Spinal cord (tissue), 10 donors: ENCODE measurements around the gene DHRS3. TPM values are rescaled to one million over a fixed set of nuclear protein-coding genes. Genes with fewer than 3 reads are reported as not detected.
"Not testable (repeated sequence)": the region's sequence is repeated elsewhere in the genome, so short reads cannot be mapped to it uniquely, and the experiment has no call there.

Experiments used
- DNase-seq, 6 donors: peaks; one replicate each; pipeline versions ENCODE4 v3.0.0 to v3.0.0-alpha.2; 2013 to 2015; ENCODE audit warnings: low spot score in 6 of 6, low read depth in 4 of 6
- H3K27ac ChIP-seq: one replicate; pipeline ENCODE4 v1.5.1; 2013; ENCODE audit warnings: low read depth, low read length, control low read depth
- H3K27me3 ChIP-seq: one replicate; pipeline ENCODE4 v1.6.1; 2013; ENCODE audit warnings: low read length; ENCODE audit not compliant: control insufficient read depth, insufficient read depth
- H3K36me3 ChIP-seq: one replicate; pipeline ENCODE4 v1.6.1; 2013; ENCODE audit warnings: low read length; ENCODE audit not compliant: control insufficient read depth, insufficient read depth
- H3K4me1 ChIP-seq: one replicate; pipeline ENCODE4 v1.6.1; 2013; ENCODE audit warnings: low read length; ENCODE audit not compliant: control insufficient read depth, insufficient read depth
- H3K4me3 ChIP-seq: one replicate; pipeline ENCODE4 v1.5.1; 2013; ENCODE audit warnings: low read depth, low read length, control low read depth
- H3K9me3 ChIP-seq: one replicate; pipeline ENCODE4 v1.6.1; 2013; ENCODE audit warnings: low read length; ENCODE audit not compliant: control insufficient read depth, insufficient read depth
- WGBS: methylation state at CpG from one replicate; pipeline ENCODE4 v1.1.5; 2013; ENCODE audit warnings: missing lambda C conversion rate; ENCODE audit not compliant: insufficient coverage; 5-methylcytosine and 5-hydroxymethylcytosine counted together
- polyA plus RNA-seq, 2 donors: library from polyadenylated mRNA; unstranded; fragments of 120-200 nt; gene quantifications; one replicate each; pipeline ENCODE4 v1.2.1, GENCODE V29; 2013; ENCODE audit not compliant: insufficient read length in 2 of 2
- total RNA-seq, 2 donors: library from RNA; depleted of rRNA in 1 of 2; stranded (reverse); fragments of 120-200 nt in 1 of 2; fragments of >200 nt in 1 of 2; gene quantifications; one replicate each; pipeline versions ENCODE4 v1.2.3 to v1.2.4, GENCODE V29; 2013 to 2014
- donor health status: healthy.

The DHRS3 gene
- total and polyA plus RNA-seq, 4 donors, result 22.1 to 160 (median 73.3) TPM

GRCh38 chr1:12657060-12657884 is 39.3 kb upstream of the DHRS3 start:
- no peak for DNase-seq
- H3K27ac ChIP-seq, result no peak overlapping the region
- 93% methylated on average over 12 of the region's 13 CpGs for WGBS
- no peaks in the 10 kb centered on the region for H3K4me1 ChIP-seq
- no peak overlapping the region for H3K4me3 ChIP-seq
- H3K9me3 ChIP-seq, result no peaks in the 10 kb centered on the region
- no peaks in the 10 kb centered on the region for H3K27me3 ChIP-seq
- H3K36me3 ChIP-seq, result no peaks in the 10 kb centered on the region

GRCh38 chr1:12656575-12656974 is 38.6 kb upstream of the DHRS3 start:
- WGBS, result no CpG with 5 or more reads among the region's 4 CpGs
- no peaks in the 10 kb centered on the region for H3K9me3 ChIP-seq
- no peak overlapping the region for H3K4me3 ChIP-seq
- no peaks in the 10 kb centered on the region for H3K27me3 ChIP-seq
- no peaks in the 10 kb centered on the region for H3K4me1 ChIP-seq
- no peaks in the 10 kb centered on the region for H3K36me3 ChIP-seq
- no peak for DNase-seq
- H3K27ac ChIP-seq, result no peak overlapping the region

- Histone ChIP-seq H3K4me1 (no peaks in the 10 kb centered on the region), H3K36me3 (no peaks in the 10 kb centered on the region), H3K27ac (no peak overlapping the region), H3K27me3 (no peaks in the 10 kb centered on the region), H3K9me3 (no peaks in the 10 kb centered on the region), H3K4me3 (no peak overlapping the region)
- no peak for DNase-seq
- WGBS, result 80% methylated on average over 5 of the region's 8 CpGs
Observed at GRCh38 chr1:12654657-12655056, 36.6 kb upstream of the DHRS3 start.

- H3K36me3 ChIP-seq, result no peaks in the 10 kb centered on the region
- H3K27ac ChIP-seq, result no peak overlapping the region
- H3K4me3 ChIP-seq, result no peak overlapping the region
- H3K9me3 ChIP-seq, result no peaks in the 10 kb centered on the region
- H3K27me3 ChIP-seq, result no peaks in the 10 kb centered on the region
- 71% methylated on average over 3 of the region's 4 CpGs for WGBS
- DNase-seq, result no peak
- H3K4me1 ChIP-seq, result no peaks in the 10 kb centered on the region
Observed at GRCh38 chr1:12654004-12654567, 36.1 kb upstream of the DHRS3 start.

GRCh38 chr1:12649971-12650421 is 32.0 kb upstream of the DHRS3 start:
- no peak overlapping the region for H3K4me3 ChIP-seq
- peak in 1 of 6 donors; percentile 16 for DNase-seq
- no peak overlapping the region for H3K27ac ChIP-seq
- H3K4me1 ChIP-seq, result no peaks in the 10 kb centered on the region
- no peaks in the 10 kb centered on the region for H3K27me3 ChIP-seq
- H3K9me3 ChIP-seq, result no peaks in the 10 kb centered on the region
- no CpG with 5 or more reads among the region's 5 CpGs for WGBS
- no peaks in the 10 kb centered on the region for H3K36me3 ChIP-seq

GRCh38 chr1:12648741-12649140 is 30.7 kb upstream of the DHRS3 start:
- no peak for DNase-seq
- Histone ChIP-seq H3K27ac (no peak overlapping the region), H3K4me3 (no peak overlapping the region), H3K27me3 (no peaks in the 10 kb centered on the region), H3K36me3 (no peaks in the 10 kb centered on the region), H3K9me3 (no peaks in the 10 kb centered on the region), H3K4me1 (no peaks in the 10 kb centered on the region)
- WGBS, result no CpG with 5 or more reads among the region's 7 CpGs

- 95% methylated on average over 4 of the region's 9 CpGs for WGBS
- not testable (repeated sequence) for H3K27me3 ChIP-seq, H3K36me3 ChIP-seq, H3K9me3 ChIP-seq, H3K4me3 ChIP-seq, H3K27ac ChIP-seq, DNase-seq, H3K4me1 ChIP-seq
Observed at GRCh38 chr1:12645401-12645800, 27.4 kb upstream of the DHRS3 start.

GRCh38 chr1:12644829-12645228 is 26.8 kb upstream of the DHRS3 start:
- H3K27ac ChIP-seq, result no peak overlapping the region
- WGBS, result 94% methylated on average over 2 of the region's 2 CpGs

GRCh38 chr1:12644237-12644636 is 26.2 kb upstream of the DHRS3 start:
- no peak for DNase-seq
- WGBS, result 90% methylated on average over 2 of the region's 2 CpGs
- Histone ChIP-seq H3K9me3 (no peaks in the 10 kb centered on the region), H3K27me3 (no peaks in the 10 kb centered on the region), H3K4me3 (no peak overlapping the region), H3K27ac (no peak overlapping the region), H3K36me3 (no peaks in the 10 kb centered on the region), H3K4me1 (no peaks in the 10 kb centered on the region)

More at GRCh38 chr1:12644829-12645228, 26.8 kb upstream of the DHRS3 start:
- Histone ChIP-seq H3K4me1 (no peaks in the 10 kb centered on the region), H3K36me3 (no peaks in the 10 kb centered on the region), H3K4me3 (no peak overlapping the region), H3K27me3 (no peaks in the 10 kb centered on the region), H3K9me3 (no peaks in the 10 kb centered on the region)
- DNase-seq, result no peak

GRCh38 chr1:12643785-12644184 is 25.8 kb upstream of the DHRS3 start, which contains the start of gene AADACL4:
Gene AADACL4 (plus strand): TSS chr1:12644085. CDS start chr1:12644547, 462 bp downstream.
- no peak for DNase-seq
- H3K27me3 ChIP-seq, result no peaks in the 10 kb centered on the region
- 87% methylated on average over 6 of the region's 7 CpGs for WGBS

More at GRCh38 chr1:12643785-12644184, 25.8 kb upstream of the DHRS3 start, which contains the start of gene AADACL4:
- Histone ChIP-seq H3K36me3 (no peaks in the 10 kb centered on the region), H3K4me3 (no peak within 1 kb of the TSS), H3K9me3 (no peaks in the 10 kb centered on the region), H3K27ac (no peak within 1 kb of the TSS), H3K4me1 (no peaks in the 10 kb centered on the region)
